ENCODE results near the gene IRF2BP1. TPM values are rescaled to one million over a fixed set of nuclear protein-coding genes. Genes with fewer than 3 reads are reported as not detected.
A peak's percentile ranks its signal among the peaks of the same experiment; 100 is the strongest.

The IRF2BP1 gene
- polyA plus RNA-seq, 2 of the 4 experiments (the other 2 are of a cell fraction), result 10.9 to 23.1 TPM

DNA sequence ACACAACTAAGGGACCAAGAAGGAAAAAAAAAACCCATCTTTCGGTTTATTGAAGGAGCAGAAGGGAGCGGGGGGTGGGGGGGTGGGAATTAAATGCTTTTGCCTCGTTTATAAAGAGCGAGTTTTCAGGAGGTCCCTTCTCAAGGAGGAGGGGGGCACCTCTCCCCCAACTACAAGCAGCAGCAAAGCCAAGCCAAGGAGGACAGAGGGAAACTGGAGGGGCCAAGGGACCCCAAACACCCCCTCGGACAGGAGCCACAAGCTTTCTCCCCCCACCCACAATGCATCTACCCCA lies 2.4 kb downstream of the IRF2BP1 start:
- no peak for FAIRE-seq
- no peak for TF ChIP-seq CBX2 (IDR thresholded peaks at IDR 0.05; ENCODE audit: borderline replicate concordance, low read depth)
- TF ChIP-seq, protein P1, sequence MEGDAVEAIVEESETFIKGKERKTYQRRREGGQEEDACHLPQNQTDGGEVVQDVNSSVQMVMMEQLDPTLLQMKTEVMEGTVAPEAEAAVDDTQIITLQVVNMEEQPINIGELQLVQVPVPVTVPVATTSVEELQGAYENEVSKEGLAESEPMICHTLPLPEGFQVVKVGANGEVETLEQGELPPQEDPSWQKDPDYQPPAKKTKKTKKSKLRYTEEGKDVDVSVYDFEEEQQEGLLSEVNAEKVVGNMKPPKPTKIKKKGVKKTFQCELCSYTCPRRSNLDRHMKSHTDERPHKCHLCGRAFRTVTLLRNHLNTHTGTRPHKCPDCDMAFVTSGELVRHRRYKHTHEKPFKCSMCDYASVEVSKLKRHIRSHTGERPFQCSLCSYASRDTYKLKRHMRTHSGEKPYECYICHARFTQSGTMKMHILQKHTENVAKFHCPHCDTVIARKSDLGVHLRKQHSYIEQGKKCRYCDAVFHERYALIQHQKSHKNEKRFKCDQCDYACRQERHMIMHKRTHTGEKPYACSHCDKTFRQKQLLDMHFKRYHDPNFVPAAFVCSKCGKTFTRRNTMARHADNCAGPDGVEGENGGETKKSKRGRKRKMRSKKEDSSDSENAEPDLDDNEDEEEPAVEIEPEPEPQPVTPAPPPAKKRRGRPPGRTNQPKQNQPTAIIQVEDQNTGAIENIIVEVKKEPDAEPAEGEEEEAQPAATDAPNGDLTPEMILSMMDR (IDR thresholded peaks at IDR 0.05), result peak; percentile 50; the same call in 1 of the 3 replicates
- WGBS (ENCODE audit: missing lambda C conversion rate), result 13% methylated on average over 4 of the region's 5 CpGs
- ChIA-PET POLR2A (no interaction called here), CTCF (interaction anchor here (0.6 to 12.8 kb wide), 20 partner anchors 9 to 437 kb away, joined by 3 to 315 read pairs (median 10); partner anchors contain the start of genes CCDC61, FOXA3, MYPOP and RSPH6A)
- no peak for DNase-seq (ENCODE audit: low read depth in 1 of 2, low spot score in 1 of 2)
- Histone ChIP-seq H3K9me3 (no peaks in the 10 kb centered on the region), H3K4me1 (peaks cover 45% of the 10 kb centered on the region), H3K4me3 (peak overlapping the region; percentile 70; the same call in 2 of the 3 replicates), H3K4me2 (peak overlapping the region; percentile 100), H3K27ac (peak overlapping the region; percentile 9 to 95; a peak in 4 of 6 replicates)
- no peak for ATAC-seq

GRCh38 chr19:45882652-45883585 lies 3.0 kb downstream of the IRF2BP1 start:
- POLR2A ChIA-PET, result interaction anchor here (0.6 to 1.8 kb wide), 8 partner anchors 10 to 158 kb away, joined by 3 to 11 read pairs (median 4); partner anchors contain the start of genes FOXA3, SIX5 and SYMPK
- WGBS (ENCODE audit: missing lambda C conversion rate), result 4% methylated on average over 38 of the region's 47 CpGs
- peak overlapping the region; percentile 95 for H3K27ac ChIP-seq
- peak overlapping the region; percentile 100 for H3K4me2 ChIP-seq
- peak overlapping the region; percentile 70 for H3K4me3 ChIP-seq
- H3K9me3 ChIP-seq, result no peaks in the 10 kb centered on the region
- DNase-seq (ENCODE audit: low read depth in 1 of 2, low spot score in 1 of 2), result peak; percentile 95 to 97
- peaks cover 45% of the 10 kb centered on the region for H3K4me1 ChIP-seq
- FAIRE-seq, result peak; percentile 98
- CTCF ChIA-PET, result interaction anchor here (0.6 to 12.8 kb wide), 41 partner anchors 9 to 386 kb away, joined by 3 to 315 read pairs (median 5); partner anchors contain the start of genes CCDC61, DMPK, FOXA3 and MYPOP
- peak; percentile 28 to 57 for ATAC-seq
- TF ChIP-seq FOXS1 (CRISPR knock-in tag; IDR thresholded peaks at IDR 0.05), result no peak
- TF ChIP-seq HOXB13 (CRISPR knock-in tag; IDR thresholded peaks at IDR 0.05; ENCODE audit: low read depth), result no peak
- no peak for TF ChIP-seq CEBPB (IDR thresholded peaks at IDR 0.05)
- no peak for TF ChIP-seq NR3C1 (IDR thresholded peaks at IDR 0.05)
- TF ChIP-seq MAFK (IDR thresholded peaks at IDR 0.05; ENCODE audit: partially characterized antibody), result no peak
- TF ChIP-seq, protein P2, sequence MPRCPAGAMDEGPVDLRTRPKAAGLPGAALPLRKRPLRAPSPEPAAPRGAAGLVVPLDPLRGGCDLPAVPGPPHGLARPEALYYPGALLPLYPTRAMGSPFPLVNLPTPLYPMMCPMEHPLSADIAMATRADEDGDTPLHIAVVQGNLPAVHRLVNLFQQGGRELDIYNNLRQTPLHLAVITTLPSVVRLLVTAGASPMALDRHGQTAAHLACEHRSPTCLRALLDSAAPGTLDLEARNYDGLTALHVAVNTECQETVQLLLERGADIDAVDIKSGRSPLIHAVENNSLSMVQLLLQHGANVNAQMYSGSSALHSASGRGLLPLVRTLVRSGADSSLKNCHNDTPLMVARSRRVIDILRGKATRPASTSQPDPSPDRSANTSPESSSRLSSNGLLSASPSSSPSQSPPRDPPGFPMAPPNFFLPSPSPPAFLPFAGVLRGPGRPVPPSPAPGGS (IDR thresholded peaks at IDR 0.05), result peak; percentile 50; the same call in 1 of the 3 replicates
- TF ChIP-seq CHD2 (IDR thresholded peaks at IDR 0.05; ENCODE audit: low read length, partially characterized antibody), result peak; percentile 31
- peak; percentile 78; the same call in 1 of the 2 replicates for TF ChIP-seq HMGXB4 (CRISPR knock-in tag; IDR thresholded peaks at IDR 0.05; ENCODE audit: borderline replicate concordance)
- no peak for TF ChIP-seq RFX5 (IDR thresholded peaks at IDR 0.05)
- no peak for TF ChIP-seq CBX2 (IDR thresholded peaks at IDR 0.05; ENCODE audit: borderline replicate concordance, low read depth)
- TF ChIP-seq RCOR1 (IDR thresholded peaks at IDR 0.05; ENCODE audit: low read depth, low read length), result peak; percentile 90; the same call in 1 of the 2 replicates
- TF ChIP-seq, protein P3, sequence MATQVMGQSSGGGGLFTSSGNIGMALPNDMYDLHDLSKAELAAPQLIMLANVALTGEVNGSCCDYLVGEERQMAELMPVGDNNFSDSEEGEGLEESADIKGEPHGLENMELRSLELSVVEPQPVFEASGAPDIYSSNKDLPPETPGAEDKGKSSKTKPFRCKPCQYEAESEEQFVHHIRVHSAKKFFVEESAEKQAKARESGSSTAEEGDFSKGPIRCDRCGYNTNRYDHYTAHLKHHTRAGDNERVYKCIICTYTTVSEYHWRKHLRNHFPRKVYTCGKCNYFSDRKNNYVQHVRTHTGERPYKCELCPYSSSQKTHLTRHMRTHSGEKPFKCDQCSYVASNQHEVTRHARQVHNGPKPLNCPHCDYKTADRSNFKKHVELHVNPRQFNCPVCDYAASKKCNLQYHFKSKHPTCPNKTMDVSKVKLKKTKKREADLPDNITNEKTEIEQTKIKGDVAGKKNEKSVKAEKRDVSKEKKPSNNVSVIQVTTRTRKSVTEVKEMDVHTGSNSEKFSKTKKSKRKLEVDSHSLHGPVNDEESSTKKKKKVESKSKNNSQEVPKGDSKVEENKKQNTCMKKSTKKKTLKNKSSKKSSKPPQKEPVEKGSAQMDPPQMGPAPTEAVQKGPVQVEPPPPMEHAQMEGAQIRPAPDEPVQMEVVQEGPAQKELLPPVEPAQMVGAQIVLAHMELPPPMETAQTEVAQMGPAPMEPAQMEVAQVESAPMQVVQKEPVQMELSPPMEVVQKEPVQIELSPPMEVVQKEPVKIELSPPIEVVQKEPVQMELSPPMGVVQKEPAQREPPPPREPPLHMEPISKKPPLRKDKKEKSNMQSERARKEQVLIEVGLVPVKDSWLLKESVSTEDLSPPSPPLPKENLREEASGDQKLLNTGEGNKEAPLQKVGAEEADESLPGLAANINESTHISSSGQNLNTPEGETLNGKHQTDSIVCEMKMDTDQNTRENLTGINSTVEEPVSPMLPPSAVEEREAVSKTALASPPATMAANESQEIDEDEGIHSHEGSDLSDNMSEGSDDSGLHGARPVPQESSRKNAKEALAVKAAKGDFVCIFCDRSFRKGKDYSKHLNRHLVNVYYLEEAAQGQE (IDR thresholded peaks at IDR 0.05), result no peak
- peak; percentile 96 for TF ChIP-seq BHLHE40 (IDR thresholded peaks at IDR 0.05; ENCODE audit: low read depth, low read length)
- no peak for TF ChIP-seq ZFP36 (IDR thresholded peaks at IDR 0.05; ENCODE audit: borderline replicate concordance, partially characterized antibody)
- no peak for TF ChIP-seq ZSCAN20 (CRISPR knock-in tag; IDR thresholded peaks at IDR 0.05)
- TF ChIP-seq RAD21 (conservative IDR thresholded peaks at IDR 0.05 in 1 of 2, IDR thresholded peaks at IDR 0.05 in 1 of 2), result peak; percentile 91 to 94
- peak; percentile 43 for TF ChIP-seq MYC (IDR thresholded peaks at IDR 0.05; ENCODE audit: borderline replicate concordance, low read length)
- TF ChIP-seq HOXA7 (CRISPR knock-in tag; IDR thresholded peaks at IDR 0.05), result no peak
- TF ChIP-seq NFE2L2 (conservative IDR thresholded peaks at IDR 0.05; ENCODE audit: low read length), result no peak
- TF ChIP-seq, protein P1 (IDR thresholded peaks at IDR 0.05), result peak; percentile 100

All from A549 (cell line).